Colonic mucosa (tissue), 4 donors: ENCODE data around the gene C1QTNF7. TPM values are rescaled to one million over a fixed set of nuclear protein-coding genes. Genes with fewer than 3 reads are reported as not detected.

Experiments used
- DNase-seq: peaks from one replicate; pipeline ENCODE4 v3.0.0-alpha.2; 2020
- H3K27ac ChIP-seq: fragments of 200-600 bp; one replicate; pipeline ENCODE4 v1.8.0; 2021
- H3K27me3 ChIP-seq: fragments of 200-600 bp; one replicate; pipeline ENCODE4 v1.8.0; 2021
- H3K36me3 ChIP-seq: fragments of 200-600 bp; one replicate; pipeline ENCODE4 v1.8.0; 2021
- H3K4me1 ChIP-seq: fragments of 200-600 bp; one replicate; pipeline ENCODE4 v1.8.0; 2021; ENCODE audit warnings: mild to moderate bottlenecking
- H3K4me3 ChIP-seq: fragments of 200-600 bp; one replicate; pipeline ENCODE4 v1.8.0; 2021
- H3K9ac ChIP-seq, 2 donors: one replicate each; pipeline ENCODE4 v1.7.0; 2013; ENCODE audit warnings: control low read depth in 2 of 2, low read depth in 2 of 2, low read length in 2 of 2
- H3K9me3 ChIP-seq: fragments of 200-600 bp; one replicate; pipeline ENCODE4 v1.8.0; 2021
- CTCF ChIP-seq: fragments of 200-600 bp; IDR thresholded peaks from one replicate; pipeline ENCODE4 v1.8.0; 2022; ENCODE audit warnings: antibody characterized with exemption, mild to moderate bottlenecking
- intact Hi-C: fragments of 100-400 bp; cut with DNase I; formaldehyde crosslinking; loops from one replicate; pipeline ENCODE4 v1.14.1; 2022
- total RNA-seq, 2 donors: library from RNA; stranded (reverse); fragmentation: NEBNext Ultra II Directional in 1 of 2; extraction: Animal tissue kit (Norgen Biotek cat#: 25700) in 1 of 2; gene quantifications; one replicate each; pipeline ENCODE4 v1.2.1, GENCODE V29; 2021
- donor health status: healthy.
- donor health status: DM: no; HTN: no; CAD: no.
- donor health status: DM: no; HTN: no; CAD: no.

The C1QTNF7 gene
- total RNA-seq, 2 donors from 2014 or later = 0.94 to 4.2 TPM

DNA sequence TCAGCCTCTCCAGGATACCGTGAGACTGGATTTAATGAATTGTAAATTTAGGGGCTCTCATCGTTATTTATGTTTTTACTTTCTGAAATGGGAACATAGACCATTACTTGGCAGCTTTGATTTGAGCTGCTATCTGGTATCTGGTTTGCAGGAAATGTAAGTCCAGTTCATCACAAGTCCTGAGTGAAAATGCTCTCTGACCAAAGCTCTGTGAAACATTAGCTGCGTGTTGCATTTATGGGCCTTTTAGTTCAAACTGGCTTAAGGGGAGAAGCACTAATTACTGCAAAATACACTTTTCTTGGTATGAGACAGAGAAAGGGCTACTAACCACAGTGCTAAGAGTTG is 42.3 kb downstream of the C1QTNF7 start:
- peak overlapping the region; percentile 50 to 52 for H3K9ac ChIP-seq
- no peaks in the 10 kb centered on the region for H3K9me3 ChIP-seq
- peak overlapping the region; percentile 38 for H3K4me3 ChIP-seq
- H3K27me3 ChIP-seq = no peaks in the 10 kb centered on the region
- H3K4me1 ChIP-seq = no peaks in the 10 kb centered on the region
- H3K36me3 ChIP-seq = no peaks in the 10 kb centered on the region
- intact Hi-C loops = no loop called here
- no peak for DNase-seq
- H3K27ac ChIP-seq = no peak overlapping the region
- TF ChIP-seq CTCF = no peak

DNA sequence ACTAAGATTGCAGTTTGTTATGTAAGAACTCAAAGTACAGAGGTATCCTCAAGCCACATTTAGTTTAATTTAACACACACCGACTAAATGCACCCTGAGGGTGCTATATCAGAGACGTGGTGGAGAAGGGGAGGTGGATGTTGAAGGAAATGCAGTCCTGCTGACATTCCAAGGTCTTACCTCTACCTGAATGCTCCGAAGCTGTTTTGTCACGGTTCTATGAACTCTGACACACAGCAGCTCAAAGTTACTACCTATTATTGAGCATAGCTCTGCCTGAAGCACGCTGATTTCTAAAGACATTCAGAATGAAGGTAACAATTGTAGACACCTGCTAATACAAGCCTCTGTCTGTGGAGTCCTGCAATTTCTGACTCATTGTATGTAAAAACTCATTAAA is 48.6 kb downstream of the C1QTNF7 start:
- Histone ChIP-seq H3K27me3 (no peaks in the 10 kb centered on the region), H3K4me3 (no peak overlapping the region), H3K27ac (no peak overlapping the region), H3K9ac (no peak overlapping the region), H3K4me1 (no peaks in the 10 kb centered on the region), H3K9me3 (no peaks in the 10 kb centered on the region), H3K36me3 (no peaks in the 10 kb centered on the region)
- no peak for TF ChIP-seq CTCF
- DNase-seq = no peak
- intact Hi-C loops = no loop called here

- TF ChIP-seq CTCF = no peak
- H3K27ac ChIP-seq = no peak overlapping the region
- H3K9me3 ChIP-seq = no peaks in the 10 kb centered on the region
- no peaks in the 10 kb centered on the region for H3K4me1 ChIP-seq
- no peak for DNase-seq
- H3K4me3 ChIP-seq = no peak overlapping the region
- H3K27me3 ChIP-seq = no peaks in the 10 kb centered on the region
- intact Hi-C loops = no loop called here
- H3K9ac ChIP-seq = no peak overlapping the region
- no peaks in the 10 kb centered on the region for H3K36me3 ChIP-seq
These were observed 50.9 kb downstream of the C1QTNF7 start for GRCh38 chr4:15478724-15479088.

- Histone ChIP-seq H3K4me1 (no peaks in the 10 kb centered on the region), H3K9me3 (no peaks in the 10 kb centered on the region), H3K9ac (peak overlapping the region; percentile 16 to 27), H3K27ac (peak overlapping the region; percentile 16), H3K36me3 (no peaks in the 10 kb centered on the region), H3K27me3 (no peaks in the 10 kb centered on the region), H3K4me3 (no peak overlapping the region)
- TF ChIP-seq CTCF = peak; percentile 49
- intact Hi-C loops = no loop called here
- peak; percentile 32 for DNase-seq
These were observed 51.5 kb downstream of the C1QTNF7 start for GRCh38 chr4:15479089-15479912.

GRCh38 chr4:15479913-15480185 is 52.0 kb downstream of the C1QTNF7 start:
- Histone ChIP-seq H3K4me3 (no peak overlapping the region), H3K27ac (no peak overlapping the region), H3K4me1 (no peaks in the 10 kb centered on the region), H3K27me3 (no peaks in the 10 kb centered on the region), H3K9ac (no peak overlapping the region), H3K36me3 (no peaks in the 10 kb centered on the region), H3K9me3 (no peaks in the 10 kb centered on the region)
- intact Hi-C loops = loop anchor here (10.0 kb wide), 1 partner anchor 165 kb away; no protein-coding TSS in a partner anchor
- no peak for TF ChIP-seq CTCF
- DNase-seq = no peak
